IPS DF 6.9 (cell line): ENCODE measurements around the gene FAM124A.
A peak's percentile ranks its signal among the peaks of the same experiment; 100 is the strongest.

ENCODE experiments used
- DNase-seq: peaks from one replicate; pipeline ENCODE4 v3.0.0-alpha.2; 2013; ENCODE audit warnings: low read depth, low spot score
- H3K27ac ChIP-seq: one replicate; pipeline ENCODE4 v1.5.1; 2013; ENCODE audit warnings: low read length, control low read depth
- H3K27me3 ChIP-seq: 2 replicates; pipeline ENCODE4 v1.6.1; 2013; ENCODE audit warnings: mild to moderate bottlenecking, low read length; ENCODE audit not compliant: control insufficient read depth, insufficient read depth
- H3K36me3 ChIP-seq: 2 replicates; pipeline ENCODE4 v1.6.1; 2013; ENCODE audit warnings: low read length; ENCODE audit not compliant: control insufficient read depth, insufficient read depth
- H3K4me1 ChIP-seq: 2 replicates; pipeline ENCODE4 v1.6.1; 2013; ENCODE audit warnings: low read length; ENCODE audit not compliant: control insufficient read depth, insufficient read depth
- H3K4me3 ChIP-seq: 2 replicates; pipeline ENCODE4 v1.5.1; 2013; ENCODE audit warnings: mild to moderate bottlenecking, low read length
- H3K9me3 ChIP-seq: 2 replicates; pipeline ENCODE4 v1.6.1; 2013; ENCODE audit warnings: low read length, inconsistent platforms; ENCODE audit not compliant: control insufficient read depth, insufficient read depth
- WGBS: extraction: QIAGEN DNeasy Blood & Tissue Kit; methylation state at CpG from one replicate; pipeline ENCODE4 v1.1.7; 2013; ENCODE audit warnings: mixed read lengths, missing lambda C conversion rate; ENCODE audit not compliant: insufficient read length, insufficient coverage; 5-methylcytosine and 5-hydroxymethylcytosine counted together

Gene FAM124A, protein sequence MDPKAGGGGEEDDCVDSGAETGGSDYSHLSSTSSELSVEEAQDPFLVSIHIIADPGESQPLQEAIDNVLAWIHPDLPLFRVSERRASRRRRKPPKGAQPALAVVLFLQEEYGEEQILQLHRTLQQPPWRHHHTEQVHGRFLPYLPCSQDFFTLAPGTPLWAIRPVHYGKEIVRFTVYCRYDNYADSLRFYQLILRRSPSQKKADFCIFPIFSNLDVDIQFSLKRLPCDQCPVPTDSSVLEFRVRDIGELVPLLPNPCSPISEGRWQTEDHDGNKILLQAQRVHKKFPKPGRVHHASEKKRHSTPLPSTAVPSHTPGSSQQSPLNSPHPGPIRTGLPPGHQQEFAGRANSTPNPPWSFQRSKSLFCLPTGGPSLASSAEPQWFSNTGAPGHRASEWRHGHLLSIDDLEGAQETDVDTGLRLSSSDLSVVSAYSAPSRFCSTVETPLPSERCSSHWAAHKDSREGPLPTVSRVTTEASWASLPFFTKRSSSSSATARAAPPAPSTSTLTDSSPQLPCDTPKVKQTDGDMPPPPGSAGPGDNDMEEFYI

DNA sequence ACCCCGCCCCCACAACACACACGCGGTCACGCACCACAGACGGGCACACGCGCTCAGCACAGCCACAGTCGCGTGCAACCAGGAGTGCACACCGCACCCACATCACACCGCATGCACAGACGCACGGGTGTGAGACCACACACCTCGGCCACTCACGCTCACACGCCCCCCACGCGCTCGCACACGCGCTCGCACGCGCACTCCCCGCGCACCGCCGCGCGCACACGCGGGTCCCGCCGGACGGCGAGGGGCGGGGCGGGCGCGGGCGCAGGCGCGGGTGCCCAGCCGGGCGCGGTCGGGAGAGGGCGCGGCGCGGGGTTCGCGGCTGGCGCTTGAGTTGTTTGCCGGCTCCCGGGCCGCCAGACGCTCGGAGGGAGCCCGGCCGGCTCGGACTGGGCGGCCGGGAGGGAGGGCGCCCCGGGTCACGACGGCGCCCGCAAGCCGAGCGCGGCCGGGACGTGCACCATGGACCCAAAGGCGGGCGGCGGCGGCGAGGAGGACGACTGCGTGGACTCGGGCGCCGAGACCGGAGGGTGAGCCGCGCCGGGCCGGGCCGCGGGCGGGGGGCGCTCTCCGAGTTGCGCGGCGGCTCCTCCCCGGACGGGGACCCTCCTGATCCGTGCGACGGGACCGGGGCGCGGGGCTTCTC, at the start of gene FAM124A:
Gene FAM124A, plus strand, starts transcription at position 362 of the 649 bp plus-strand sequence. Its CDS starts 104 bp downstream, at position 466.
- Histone ChIP-seq H3K4me1 (peaks cover 2% of the 10 kb centered on the region; the same call in 1 of the 2 replicates), H3K27ac (no peak within 1 kb of the TSS), H3K27me3 (no peaks in the 10 kb centered on the region), H3K4me3 (peak within 1 kb of the TSS; percentile 71), H3K9me3 (no peaks in the 10 kb centered on the region), H3K36me3 (no peaks in the 10 kb centered on the region)
- no peak for DNase-seq
- WGBS, result no CpG with 5 or more reads among the region's 106 CpGs

DNA sequence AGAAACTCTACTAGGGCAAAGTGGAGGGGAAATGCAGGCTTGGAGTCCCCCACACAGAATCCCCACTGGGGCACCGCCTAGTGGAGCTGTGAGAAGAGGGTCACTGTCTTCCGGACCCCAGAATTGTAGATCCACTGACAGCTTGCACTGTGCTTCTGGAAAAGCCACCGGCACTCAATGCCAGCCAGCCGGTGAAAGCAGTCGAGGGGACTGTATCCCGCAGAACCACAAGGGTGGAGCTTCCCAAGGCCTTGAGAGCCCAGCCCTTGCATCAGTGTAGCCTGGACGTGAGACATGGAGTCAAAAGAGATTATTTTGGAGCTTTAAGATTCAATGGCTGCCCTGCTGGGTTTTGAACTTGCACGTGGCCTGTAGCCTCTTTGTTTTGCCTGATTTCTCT, 47.2 kb upstream of the FAM124A start:
- Histone ChIP-seq H3K36me3 (peaks cover 36% of the 10 kb centered on the region; the same call in 1 of the 2 replicates), H3K27ac (no peak overlapping the region), H3K4me3 (peak overlapping the region; percentile 21; the same call in 1 of the 2 replicates), H3K9me3 (no peaks in the 10 kb centered on the region), H3K4me1 (peaks cover 8% of the 10 kb centered on the region), H3K27me3 (no peaks in the 10 kb centered on the region)
- DNase-seq, result no peak
- no CpG with 5 or more reads among the region's 8 CpGs for WGBS

DNA sequence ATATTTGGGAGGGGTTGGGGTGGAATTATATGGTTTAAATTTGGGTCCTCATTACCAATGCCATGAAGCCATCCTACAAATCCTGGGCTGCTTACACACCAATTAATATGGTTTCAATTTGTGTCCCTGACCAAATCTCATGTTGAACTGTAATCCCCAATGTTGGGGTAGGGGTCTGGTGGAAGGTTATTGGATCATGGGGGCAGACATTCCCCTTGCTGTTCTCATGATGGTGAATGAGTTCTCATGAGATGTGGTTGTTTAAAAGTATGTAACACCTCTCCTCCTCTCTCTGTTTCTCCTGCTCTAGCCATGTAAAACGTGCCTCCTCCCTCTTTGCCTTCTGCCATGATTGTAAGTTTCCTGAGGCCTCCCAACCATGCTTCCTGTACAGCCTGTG, 46.6 kb upstream of the FAM124A start:
- Histone ChIP-seq H3K4me3 (no peak overlapping the region), H3K27ac (no peak overlapping the region), H3K27me3 (no peaks in the 10 kb centered on the region), H3K36me3 (peaks cover 36% of the 10 kb centered on the region; the same call in 1 of the 2 replicates), H3K4me1 (peaks cover 8% of the 10 kb centered on the region), H3K9me3 (no peaks in the 10 kb centered on the region)
- no peak for DNase-seq
- WGBS, result no CpG with 5 or more reads among the region's 1 CpG

DNA sequence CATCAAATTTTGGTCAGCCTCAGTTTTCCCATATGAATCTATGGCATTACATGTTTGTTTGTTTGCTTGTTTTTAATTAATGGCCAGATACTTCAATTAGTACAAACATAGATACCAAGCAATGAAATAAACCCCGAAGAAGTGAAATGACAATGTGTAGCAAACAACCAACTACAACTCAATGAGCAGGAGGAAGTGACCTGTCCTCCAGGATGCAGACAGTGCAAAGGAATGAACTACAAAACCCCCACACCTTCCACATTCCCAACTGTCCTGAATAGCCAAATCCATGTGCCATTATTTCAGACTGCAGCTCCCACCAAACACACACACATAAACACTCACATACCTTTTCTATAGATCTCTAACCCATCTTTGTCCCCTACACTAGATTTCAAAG, 45.0 kb upstream of the FAM124A start:
- H3K36me3 ChIP-seq, result peaks cover 36% of the 10 kb centered on the region; the same call in 1 of the 2 replicates
- H3K4me3 ChIP-seq, result no peak overlapping the region
- whole genome bisulfite sequencing, result no CpG with 5 or more reads among the region's 1 CpG
- no peak for DNase-seq
- H3K27ac ChIP-seq, result no peak overlapping the region
- no peaks in the 10 kb centered on the region for H3K27me3 ChIP-seq
- H3K4me1 ChIP-seq, result peaks cover 8% of the 10 kb centered on the region
- H3K9me3 ChIP-seq, result no peaks in the 10 kb centered on the region

DNA sequence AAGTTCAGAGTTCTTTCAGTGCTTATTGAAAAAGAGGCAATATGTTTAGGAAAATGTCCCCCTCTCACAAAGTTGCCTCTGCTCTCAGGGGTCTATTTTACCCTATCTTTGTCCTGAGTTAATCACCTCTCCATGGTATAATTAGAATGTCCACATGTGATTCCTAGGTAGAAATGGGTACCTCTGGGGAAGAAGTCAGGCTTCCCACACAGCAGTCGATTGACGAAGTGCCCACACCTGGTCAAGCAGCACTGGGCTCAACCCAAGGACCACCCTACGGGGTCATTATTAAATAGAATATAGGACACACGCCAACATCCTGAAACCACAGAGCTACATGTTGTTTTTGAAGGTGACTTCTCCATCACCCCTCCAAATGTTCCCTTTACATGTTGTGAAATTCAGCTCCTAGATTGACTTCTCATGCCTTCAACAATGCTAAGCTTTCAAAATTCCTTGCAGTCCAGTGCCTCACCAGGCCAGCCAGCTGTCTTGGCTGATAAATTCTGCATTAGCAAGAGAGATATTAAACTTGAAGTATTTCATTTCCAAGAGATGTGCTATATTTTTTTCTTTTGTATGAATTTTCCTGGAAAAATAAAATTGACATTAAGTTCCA, 43.6 kb upstream of the FAM124A start:
- Histone ChIP-seq H3K27me3 (no peaks in the 10 kb centered on the region), H3K9me3 (no peaks in the 10 kb centered on the region), H3K27ac (peak overlapping the region; percentile 26), H3K4me1 (peaks cover 8% of the 10 kb centered on the region), H3K4me3 (no peak overlapping the region), H3K36me3 (peaks cover 36% of the 10 kb centered on the region; the same call in 1 of the 2 replicates)
- no CpG with 5 or more reads among the region's 4 CpGs for WGBS
- no peak for DNase-seq

DNA sequence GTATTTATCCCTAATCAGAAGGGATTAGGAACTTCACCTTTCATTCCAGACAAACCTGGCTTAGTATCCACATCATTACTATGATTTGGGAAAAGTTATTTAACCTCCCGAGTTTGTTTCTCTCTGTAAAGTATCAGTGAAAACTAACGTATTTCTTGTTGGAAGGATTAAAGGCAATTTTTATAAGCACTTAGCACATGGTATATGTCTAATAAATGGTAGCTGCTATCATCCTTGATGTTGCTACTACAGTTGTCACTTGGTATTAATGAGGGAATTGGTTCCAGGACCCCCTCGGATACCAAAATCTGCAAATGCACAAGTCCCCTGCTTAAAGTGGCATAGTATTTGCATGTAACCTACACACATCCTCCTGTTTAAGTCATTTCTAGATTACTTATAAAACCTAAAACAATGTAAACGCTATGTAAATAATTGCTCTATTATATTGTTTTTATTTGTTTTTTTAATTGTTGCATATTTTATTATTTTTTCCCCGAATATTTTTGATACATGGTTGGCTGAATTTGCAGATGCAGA, 42.7 kb upstream of the FAM124A start:
- Histone ChIP-seq H3K4me3 (no peak overlapping the region), H3K27me3 (no peaks in the 10 kb centered on the region), H3K36me3 (peaks cover 36% of the 10 kb centered on the region; the same call in 1 of the 2 replicates), H3K4me1 (peaks cover 8% of the 10 kb centered on the region), H3K27ac (no peak overlapping the region), H3K9me3 (no peaks in the 10 kb centered on the region)
- no peak for DNase-seq
- WGBS, result no CpG with 5 or more reads among the region's 5 CpGs

DNA sequence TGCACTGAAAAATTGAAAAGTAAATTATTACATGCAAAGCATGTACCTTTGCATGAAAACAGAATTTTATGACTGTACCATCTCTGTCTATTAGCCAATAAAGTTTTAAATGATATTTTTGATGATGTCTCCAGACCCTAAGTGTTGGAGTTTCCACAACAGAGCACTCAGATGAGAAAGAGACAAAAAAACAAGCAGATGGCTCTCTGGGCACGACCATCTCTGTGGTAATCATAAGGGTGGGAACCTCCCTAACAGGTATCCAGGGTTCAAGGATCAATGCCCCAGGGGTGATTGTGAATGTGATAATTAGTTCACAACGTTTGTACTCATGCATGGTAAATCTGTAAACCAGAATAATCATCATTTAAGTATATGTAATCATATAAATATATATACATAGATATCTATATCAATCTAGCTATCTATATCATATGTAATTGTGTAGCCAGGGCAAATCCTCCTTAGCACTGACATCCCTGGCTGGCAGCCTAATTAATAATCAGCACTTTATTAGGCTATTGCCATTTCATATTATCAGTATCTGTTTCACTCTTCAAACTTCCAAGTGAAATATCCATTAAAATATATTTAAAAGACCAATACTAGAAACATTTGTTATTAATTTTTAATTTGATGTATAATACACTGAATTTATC, 41.2 kb upstream of the FAM124A start:
- Histone ChIP-seq H3K4me3 (no peak overlapping the region), H3K9me3 (no peaks in the 10 kb centered on the region), H3K36me3 (peaks cover 25% of the 10 kb centered on the region; the same call in 1 of the 2 replicates), H3K27me3 (no peaks in the 10 kb centered on the region), H3K4me1 (peaks cover 2% of the 10 kb centered on the region; the same call in 1 of the 2 replicates), H3K27ac (no peak overlapping the region)
- no peak for DNase-seq
- no CpG with 5 or more reads among the region's 2 CpGs for WGBS

DNA sequence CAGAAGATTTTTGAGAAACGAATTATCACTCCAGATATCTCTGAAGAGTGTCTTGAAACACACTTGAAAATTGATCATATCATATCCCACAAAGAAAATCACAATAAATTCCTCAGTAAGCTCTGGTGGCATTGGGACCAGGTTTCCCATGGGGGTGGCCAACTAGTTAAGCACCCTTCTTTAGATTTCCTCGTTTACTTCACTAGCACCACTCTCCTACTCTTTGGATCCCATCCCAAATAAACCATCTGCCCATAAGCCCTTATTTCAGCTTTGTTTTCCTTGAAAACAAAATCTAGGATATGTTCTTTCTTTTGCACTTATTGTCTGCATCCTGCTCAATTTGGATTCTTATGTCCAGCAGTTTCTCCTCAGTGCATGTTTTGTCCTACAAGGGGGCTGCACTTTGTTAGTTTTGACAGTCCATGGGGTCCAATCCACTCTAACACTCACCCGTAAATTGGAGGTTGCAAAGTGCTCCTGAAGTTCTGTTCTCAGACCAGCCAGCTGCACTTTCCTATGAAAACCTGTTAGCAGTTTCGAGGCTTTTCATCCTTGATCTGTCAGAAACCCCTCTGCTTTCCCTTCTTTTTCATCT, 40.3 kb upstream of the FAM124A start:
- no peak for DNase-seq
- Histone ChIP-seq H3K4me3 (no peak overlapping the region), H3K9me3 (no peaks in the 10 kb centered on the region), H3K27ac (no peak overlapping the region), H3K4me1 (peaks cover 2% of the 10 kb centered on the region; the same call in 1 of the 2 replicates), H3K27me3 (no peaks in the 10 kb centered on the region), H3K36me3 (peaks cover 20% of the 10 kb centered on the region; the same call in 1 of the 2 replicates)
- WGBS, result no CpG with 5 or more reads among the region's 4 CpGs

DNA sequence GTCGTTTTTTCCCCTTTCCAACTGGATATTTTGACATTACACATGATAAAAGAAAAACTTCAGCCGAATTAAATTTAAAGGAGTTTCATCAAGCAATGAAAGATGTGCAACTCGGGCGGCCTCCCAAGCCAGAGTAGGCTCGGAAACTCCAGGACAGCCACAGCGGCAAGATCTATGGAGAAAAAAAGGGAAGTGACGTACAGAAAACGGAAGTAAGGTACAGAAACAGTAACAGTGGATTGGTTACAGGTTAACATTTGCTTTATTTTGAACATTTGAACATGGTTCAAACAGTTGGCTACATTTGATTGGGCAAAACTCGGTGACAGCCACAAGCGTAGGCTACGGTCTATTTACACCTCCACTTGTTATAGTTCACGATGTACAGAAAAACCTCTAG, 30.5 kb upstream of the FAM124A start:
- 0 out of 2 replicates have a peak, but pooled peaks cover 2% of the 10 kb centered on the region for H3K36me3 ChIP-seq
- no peaks in the 10 kb centered on the region for H3K27me3 ChIP-seq
- no peaks in the 10 kb centered on the region for H3K4me1 ChIP-seq
- no peaks in the 10 kb centered on the region for H3K9me3 ChIP-seq
- no peak overlapping the region for H3K27ac ChIP-seq
- no peak overlapping the region for H3K4me3 ChIP-seq
- no CpG with 5 or more reads among the region's 12 CpGs for whole genome bisulfite sequencing
- no peak for DNase-seq
